SK-N-SH treated with all-trans-retinoic acid at 6 μM for 48 hours (cell line): ENCODE data around the gene PKNOX2.

Source experiments
- ATAC-seq: fragments of 200-7000 bp; cut with Tn5 transposase; 3 replicates; pipeline ENCODE4 v1.9.1; 2020; ENCODE audit warnings: mild to moderate bottlenecking, moderate library complexity
- ARNTL ChIP-seq: fragments of 450-650 bp; formaldehyde crosslinking; IDR thresholded peaks from 2 replicates; pipeline ENCODE4 v1.5.0; 2020; ENCODE audit warnings: low read depth, mild to moderate bottlenecking, moderate library complexity, borderline replicate concordance
- BACH2 ChIP-seq: fragments of 250-450 bp; sonication (Bioruptor Pico); IDR thresholded peaks from 2 replicates; pipeline ENCODE4 v1.9.0; 2021; ENCODE audit warnings: mild to moderate bottlenecking, borderline replicate concordance
- CREB5 ChIP-seq: fragments of 250-450 bp; sonication (Bioruptor Pico); IDR thresholded peaks from 2 replicates; pipeline ENCODE4 v1.5.1; 2020; ENCODE audit warnings: low read depth, mild to moderate bottlenecking, moderate library complexity
- CSDC2 ChIP-seq: fragments of 250-450 bp; sonication (Bioruptor Pico); IDR thresholded peaks from 2 replicates; pipeline ENCODE4 v1.5.0; 2020; ENCODE audit warnings: mild to moderate bottlenecking, moderate library complexity
- CSRNP3 ChIP-seq: fragments of 250-450 bp; sonication (Bioruptor Pico); IDR thresholded peaks from 2 replicates; pipeline ENCODE4 v1.5.1; 2021; ENCODE audit warnings: mild to moderate bottlenecking, moderate library complexity
- ESRRG ChIP-seq: fragments of 250-450 bp; sonication (Bioruptor Pico); IDR thresholded peaks from 2 replicates; pipeline ENCODE4 v1.6.1; 2021; ENCODE audit warnings: mild to moderate bottlenecking
- GLIS3 ChIP-seq: fragments of 250-450 bp; sonication (Bioruptor Pico); IDR thresholded peaks from 2 replicates; pipeline ENCODE4 v1.5.0; 2020; ENCODE audit warnings: mild to moderate bottlenecking, moderate library complexity
- ISL1 ChIP-seq: fragments of 250-450 bp; sonication (Bioruptor Pico); IDR thresholded peaks from 2 replicates; pipeline ENCODE4 v2.1.2; 2022; ENCODE audit warnings: mild to moderate bottlenecking, moderate library complexity
- OSR1 ChIP-seq: fragments of 250-450 bp; sonication (Bioruptor Pico); IDR thresholded peaks from 2 replicates; pipeline ENCODE4 v1.8.0; 2022; ENCODE audit warnings: moderate library complexity, mild to moderate bottlenecking, inconsistent platforms
- PATZ1 ChIP-seq: fragments of 250-450 bp; sonication (Bioruptor Pico); IDR thresholded peaks from 2 replicates; pipeline ENCODE4 v1.8.0; 2020; ENCODE audit warnings: mild to moderate bottlenecking, moderate library complexity, borderline replicate concordance
- POU6F1 ChIP-seq: fragments of 250-450 bp; sonication (Bioruptor Pico); IDR thresholded peaks from 2 replicates; pipeline ENCODE4 v1.8.0; 2021; ENCODE audit warnings: low read depth, mild to moderate bottlenecking, moderate library complexity, borderline replicate concordance
- PPARA ChIP-seq: fragments of 250-450 bp; sonication (Bioruptor Pico); IDR thresholded peaks from 2 replicates; pipeline ENCODE4 v1.5.0; 2020; ENCODE audit warnings: mild to moderate bottlenecking, borderline replicate concordance
- SNAI2 ChIP-seq: fragments of 250-450 bp; sonication (Bioruptor Pico); IDR thresholded peaks from 2 replicates; pipeline ENCODE4 v1.5.0; 2020; ENCODE audit warnings: mild to moderate bottlenecking, moderate library complexity
- TCF4 ChIP-seq: fragments of 250-450 bp; sonication (Bioruptor Pico); IDR thresholded peaks from 2 replicates; pipeline ENCODE4 v1.8.0; 2021; ENCODE audit warnings: mild to moderate bottlenecking, moderate library complexity, borderline replicate concordance
- TOX ChIP-seq: fragments of 250-450 bp; sonication (Bioruptor Pico); IDR thresholded peaks from 2 replicates; pipeline ENCODE4 v1.8.0; 2021; ENCODE audit warnings: mild to moderate bottlenecking, moderate library complexity, borderline replicate concordance
- TSHZ2 ChIP-seq: fragments of 250-450 bp; sonication (Bioruptor Pico); IDR thresholded peaks from 2 replicates; pipeline ENCODE4 v1.5.0; 2020; ENCODE audit warnings: mild to moderate bottlenecking, moderate library complexity
- ZC3H10 ChIP-seq: fragments of 250-450 bp; sonication (Bioruptor Pico); IDR thresholded peaks from 2 replicates; pipeline ENCODE4 v1.5.1; 2021; ENCODE audit warnings: mild to moderate bottlenecking, moderate library complexity
- ZFP3 ChIP-seq: fragments of 250-450 bp; sonication (Bioruptor Pico); IDR thresholded peaks from 2 replicates; pipeline ENCODE4 v1.5.0; 2020; ENCODE audit warnings: mild to moderate bottlenecking, moderate library complexity
- ZFP30 ChIP-seq: fragments of 450-650 bp; formaldehyde crosslinking; IDR thresholded peaks from 2 replicates; pipeline ENCODE4 v1.5.0; 2022; ENCODE audit warnings: mild to moderate bottlenecking, moderate library complexity
- ZNF565 ChIP-seq: fragments of 450-650 bp; formaldehyde crosslinking; conservative IDR thresholded peaks from 2 replicates; pipeline ENCODE4 v1.5.0; 2020; ENCODE audit warnings: low read depth, mild to moderate bottlenecking, moderate library complexity
- ZNF70 ChIP-seq: fragments of 450-650 bp; formaldehyde crosslinking; IDR thresholded peaks from 2 replicates; pipeline ENCODE4 v1.5.0; 2020; ENCODE audit warnings: mild to moderate bottlenecking, moderate library complexity

PKNOX2 gene

GRCh38 chr11:125455851-125456250 is 291.3 kb downstream of the PKNOX2 start:
- no peak for ATAC-seq

GRCh38 chr11:125457814-125458343 is 293.3 kb downstream of the PKNOX2 start:
- TF ChIP-seq ZNF70 (CRISPR knock-in tag) (no peak), CREB5 (no peak), ZFP3 (CRISPR knock-in tag) (no peak), PPARA (CRISPR knock-in tag) (no peak), SNAI2 (CRISPR knock-in tag) (no peak), ZNF565 (no peak), ARNTL (CRISPR knock-in tag) (no peak), TOX (no peak), BACH2 (CRISPR knock-in tag) (no peak), TCF4 (CRISPR knock-in tag) (no peak), GLIS3 (CRISPR knock-in tag) (no peak), CSDC2 (CRISPR knock-in tag) (no peak), ESRRG (CRISPR knock-in tag) (no peak), ZFP30 (CRISPR knock-in tag) (no peak), PATZ1 (no peak), CSRNP3 (CRISPR knock-in tag) (no peak), POU6F1 (CRISPR knock-in tag) (no peak), OSR1 (CRISPR knock-in tag) (no peak)
- no peak for ATAC-seq

More at GRCh38 chr11:125455851-125456250, 291.3 kb downstream of the PKNOX2 start:
- TF ChIP-seq TSHZ2 (CRISPR knock-in tag): no peak
- no peak for TF ChIP-seq ZC3H10 (CRISPR knock-in tag)
- no peak for TF ChIP-seq GLIS3 (CRISPR knock-in tag)
- no peak for TF ChIP-seq OSR1 (CRISPR knock-in tag)
- no peak for TF ChIP-seq CREB5
- no peak for TF ChIP-seq ISL1
- no peak for TF ChIP-seq TOX
- no peak for TF ChIP-seq PPARA (CRISPR knock-in tag)
- TF ChIP-seq ZNF565: no peak

- ATAC-seq: no peak
- TF ChIP-seq PPARA (CRISPR knock-in tag): no peak
- TF ChIP-seq GLIS3 (CRISPR knock-in tag): no peak
- no peak for TF ChIP-seq ZC3H10 (CRISPR knock-in tag)
- no peak for TF ChIP-seq ZNF70 (CRISPR knock-in tag)
- no peak for TF ChIP-seq ESRRG (CRISPR knock-in tag)
- no peak for TF ChIP-seq TSHZ2 (CRISPR knock-in tag)
- no peak for TF ChIP-seq OSR1 (CRISPR knock-in tag)
- no peak for TF ChIP-seq SNAI2 (CRISPR knock-in tag)
- no peak for TF ChIP-seq CSDC2 (CRISPR knock-in tag)
- TF ChIP-seq PATZ1: no peak
- TF ChIP-seq ZFP30 (CRISPR knock-in tag): no peak
- no peak for TF ChIP-seq ZFP3 (CRISPR knock-in tag)
Measured at GRCh38 chr11:125460275-125460674, 295.7 kb downstream of the PKNOX2 start.
